Pancreas (tissue), 10 donors: ENCODE measurements around the gene UCN3. TPM values are rescaled to one million over a fixed set of nuclear protein-coding genes. Genes with fewer than 3 reads are reported as not detected.

Experiments
- ATAC-seq, 4 donors: fragments of 200-7000 bp; cut with Tn5 transposase; one replicate each; pipeline versions ENCODE4 v1.8.0 to v1.9.1; 2020; ENCODE audit warnings: mild to moderate bottlenecking in 4 of 4, moderate library complexity in 4 of 4
- DNase-seq, 6 donors: peaks; one replicate each; pipeline ENCODE4 v3.0.0-alpha.2; 2020
- FAIRE-seq: peaks from 2 replicates; lab custom pipeline; 2012; peaks lifted over from hg19 to GRCh38; lab: Jason Lieb, UNC
- H3K27ac ChIP-seq, 4 donors: fragments of 200-600 bp; sonication (generic); 1 replicate in 3 of 4; 2 replicates in 1 of 4; pipeline versions ENCODE4 v1.5.0 to v1.8.0; 2020
- H3K27me3 ChIP-seq, 4 donors: fragments of 200-600 bp; one replicate each; pipeline ENCODE4 v1.8.0; 2021
- H3K36me3 ChIP-seq, 3 donors: fragments of 200-600 bp; sonication (generic) in 1 of 3; one replicate each; pipeline versions ENCODE4 v1.5.0 to v1.8.0; 2020 to 2021
- H3K4me1 ChIP-seq, 3 donors: fragments of 200-600 bp; one replicate each; pipeline ENCODE4 v1.8.0; 2021
- H3K4me3 ChIP-seq, 4 donors: fragments of 200-600 bp; sonication (generic) in 2 of 4; one replicate each; pipeline versions ENCODE4 v1.5.0 to v1.8.0; 2020 to 2021
- H3K9me3 ChIP-seq, 4 donors: fragments of 200-600 bp; one replicate each; pipeline ENCODE4 v1.8.0; 2021
- WGBS, 2 donors: extraction: QIAGEN DNeasy Blood & Tissue Kit; methylation state at CpG; one replicate each; pipeline ENCODE4 v1.1.7; 2013; 5-methylcytosine and 5-hydroxymethylcytosine counted together
- intact Hi-C, 3 donors: fragments of 100-400 bp; cut with DNase I; formaldehyde crosslinking; loops; one replicate each; pipeline versions ENCODE4 v1.11.1 to v1.14.2; 2022
- polyA plus RNA-seq, 2 donors: library from polyadenylated mRNA; stranded (reverse); fragments of 200-250 nt; gene quantifications; one replicate each; pipeline ENCODE4 v1.2.3, GENCODE V29; 2013
- total RNA-seq, 6 donors: library from RNA; stranded (reverse); fragmentation: NEBNext Ultra II Directional in 4 of 6; extraction: Animal tissue kit (Norgen Biotek cat#: 25700) in 4 of 6; gene quantifications; one replicate each; pipeline versions ENCODE4 v1.2.1 to v1.2.4, GENCODE V29; 2021 to 2023
- TF ChIP-seq, protein P1 (sequence below), 4 donors: fragments of 200-600 bp; sonication (generic) in 3 of 4; IDR thresholded peaks; one replicate each; pipeline versions ENCODE4 v1.5.0 to v1.8.0; 2021; ENCODE audit warnings: antibody characterized with exemption in 4 of 4
- donor health status: healthy with polysubstance abuse.
- donor health status: DM: no; HTN: no; CAD: no; lungs with moderate emphysema.
- donor health status: DM: no; HTN: no; CAD: no.
- donor health status: control.
- donor health status: control.
- donor health status: Bipolar disorder and iron deficiency.
- donor health status: DM: yes; HTN: yes; CAD: no.
- donor health status: DM: no; HTN: no; CAD: no.
- donor health status: DM: no; HTN: no; CAD: no.
- donor health status: DM: yes; HTN: yes; CAD: no.

The UCN3 gene
- total and polyA plus RNA-seq, 8 donors: 0.66 to 45.7 (median 2.5) TPM

DNA sequence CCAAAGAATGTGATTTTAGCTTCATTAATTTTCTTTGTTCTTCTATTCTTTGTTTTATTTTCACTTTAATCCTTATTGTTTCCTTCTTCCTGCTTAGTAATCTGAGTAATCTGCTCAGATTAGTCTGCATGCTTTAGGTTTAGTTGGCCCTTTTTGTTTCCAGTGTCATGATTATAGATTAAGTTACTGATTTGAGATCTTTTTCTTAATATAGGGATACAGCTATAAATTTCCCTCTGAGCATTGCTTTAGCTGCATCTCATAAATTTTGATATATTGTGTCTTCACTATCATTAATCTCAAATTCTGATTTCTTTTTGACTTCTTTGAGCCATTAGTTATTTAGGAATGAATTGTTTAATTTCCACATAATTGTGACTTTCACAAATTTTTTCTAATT, 53.8 kb downstream of the UCN3 start:
- H3K9me3 ChIP-seq: no peaks in the 10 kb centered on the region
- no peak overlapping the region for H3K27ac ChIP-seq
- H3K4me1 ChIP-seq: peaks cover 0 to 7% (median 5%) of the 10 kb centered on the region in 3 donors
- no peaks in the 10 kb centered on the region for H3K27me3 ChIP-seq
- DNase-seq (no peak), FAIRE-seq (no peak), ATAC-seq (no peak)
- no peaks in the 10 kb centered on the region for H3K36me3 ChIP-seq
- intact Hi-C loops: no loop called here
- H3K4me3 ChIP-seq: no peak overlapping the region
- TF ChIP-seq, protein P1, sequence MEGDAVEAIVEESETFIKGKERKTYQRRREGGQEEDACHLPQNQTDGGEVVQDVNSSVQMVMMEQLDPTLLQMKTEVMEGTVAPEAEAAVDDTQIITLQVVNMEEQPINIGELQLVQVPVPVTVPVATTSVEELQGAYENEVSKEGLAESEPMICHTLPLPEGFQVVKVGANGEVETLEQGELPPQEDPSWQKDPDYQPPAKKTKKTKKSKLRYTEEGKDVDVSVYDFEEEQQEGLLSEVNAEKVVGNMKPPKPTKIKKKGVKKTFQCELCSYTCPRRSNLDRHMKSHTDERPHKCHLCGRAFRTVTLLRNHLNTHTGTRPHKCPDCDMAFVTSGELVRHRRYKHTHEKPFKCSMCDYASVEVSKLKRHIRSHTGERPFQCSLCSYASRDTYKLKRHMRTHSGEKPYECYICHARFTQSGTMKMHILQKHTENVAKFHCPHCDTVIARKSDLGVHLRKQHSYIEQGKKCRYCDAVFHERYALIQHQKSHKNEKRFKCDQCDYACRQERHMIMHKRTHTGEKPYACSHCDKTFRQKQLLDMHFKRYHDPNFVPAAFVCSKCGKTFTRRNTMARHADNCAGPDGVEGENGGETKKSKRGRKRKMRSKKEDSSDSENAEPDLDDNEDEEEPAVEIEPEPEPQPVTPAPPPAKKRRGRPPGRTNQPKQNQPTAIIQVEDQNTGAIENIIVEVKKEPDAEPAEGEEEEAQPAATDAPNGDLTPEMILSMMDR (IDR thresholded peaks at IDR 0.05): no peak

DNA sequence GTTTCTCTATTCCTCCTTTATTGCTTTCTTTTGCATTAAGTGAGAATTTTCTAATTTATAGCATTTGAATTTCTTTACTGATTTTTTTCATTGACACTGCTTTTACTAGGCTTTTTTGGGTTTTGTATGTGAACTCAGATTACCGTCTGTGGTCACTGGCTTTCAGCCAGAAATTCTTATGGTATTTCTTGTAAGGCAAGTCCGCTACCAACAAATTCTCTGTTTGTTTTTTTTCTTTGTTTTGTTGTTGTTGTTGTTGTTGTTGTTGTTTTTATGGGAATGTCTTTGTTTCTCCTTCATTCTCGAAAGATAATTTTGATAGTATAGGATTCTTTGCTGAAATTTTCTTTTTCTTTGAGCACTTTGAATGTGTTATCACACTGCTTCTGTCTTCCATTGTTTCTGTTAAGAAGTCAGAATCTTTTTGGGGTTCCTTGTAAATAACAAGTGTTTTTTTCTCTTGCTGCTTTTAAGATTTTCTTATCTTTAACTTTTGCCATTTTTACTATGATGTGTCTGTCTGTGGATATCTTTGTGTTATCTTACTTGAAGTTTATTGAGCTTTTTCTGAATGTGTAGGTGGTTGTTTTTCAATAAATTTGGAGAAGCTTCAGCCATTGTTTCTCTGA, 54.8 kb downstream of the UCN3 start:
- Histone ChIP-seq H3K36me3 (no peaks in the 10 kb centered on the region), H3K27me3 (no peaks in the 10 kb centered on the region), H3K27ac (no peak overlapping the region), H3K9me3 (no peaks in the 10 kb centered on the region), H3K4me1 (no peaks in the 10 kb centered on the region), H3K4me3 (no peak overlapping the region)
- FAIRE-seq (no peak), DNase-seq (no peak), ATAC-seq (no peak)
- TF ChIP-seq, protein P1 (IDR thresholded peaks at IDR 0.05): no peak
- intact Hi-C loops: no loop called here
- 94 to 96% methylated on average over 3 of the region's 3 CpGs for WGBS, 2 donors

DNA sequence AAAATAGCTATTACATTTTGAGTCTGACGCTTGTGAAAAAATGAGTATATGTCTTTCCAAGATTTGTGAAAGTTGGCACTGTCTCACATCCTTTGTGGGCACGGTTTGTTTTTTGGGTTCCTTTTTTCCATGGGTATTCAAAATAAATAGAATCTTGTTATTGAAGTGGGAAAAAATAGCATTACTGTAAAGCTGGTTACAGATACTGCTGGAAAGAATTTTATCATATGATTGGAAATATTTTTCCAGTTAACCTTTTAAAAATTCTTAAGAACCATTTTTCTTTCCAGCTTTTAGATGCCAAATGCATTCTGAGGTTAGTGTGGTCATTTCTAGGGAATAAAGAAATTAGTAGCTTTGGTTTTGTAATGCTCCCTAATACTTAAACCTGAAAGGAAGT, 59.0 kb downstream of the UCN3 start:
- WGBS, 2 donors: 41 to 46% methylated on average over 2 of the region's 2 CpGs
- H3K36me3 ChIP-seq: no peaks in the 10 kb centered on the region
- no peak overlapping the region for H3K27ac ChIP-seq
- FAIRE-seq (no peak), DNase-seq (no peak), ATAC-seq (no peak)
- H3K9me3 ChIP-seq: no peaks in the 10 kb centered on the region
- TF ChIP-seq, protein P1 (IDR thresholded peaks at IDR 0.05): no peak
- H3K27me3 ChIP-seq: no peaks in the 10 kb centered on the region
- no peaks in the 10 kb centered on the region for H3K4me1 ChIP-seq
- no peak overlapping the region for H3K4me3 ChIP-seq
- intact Hi-C loops: no loop called here

Other genes with a start within 250 kb of the UCN3 start
- not detected for gene AKR1C8, start 179.8 kb upstream of the UCN3 start, total RNA-seq
- gene AKR1C8, start 179.8 kb upstream of the UCN3 start, polyA plus RNA-seq: not detected
- gene AKR1C4, start 168.1 kb upstream of the UCN3 start, total RNA-seq: under 1 TPM in 3 of 6 donors, not detected in 3; 0.14 to 0.28 (median 0.25) TPM
- under 1 TPM in 1 of 2 donors, not detected in 1; 0.07 TPM for gene AKR1C4, start 168.1 kb upstream of the UCN3 start, polyA plus RNA-seq
- gene TUBAL3, start 39.9 kb downstream of the UCN3 start, total RNA-seq: under 1 TPM in 1 of 6 donors, not detected in 5; 0.09 TPM
- under 1 TPM; 0.08 to 0.14 TPM for gene TUBAL3, start 39.9 kb downstream of the UCN3 start, polyA plus RNA-seq
- 10 to 100 TPM; 26.9 to 68.0 (median 43.6) TPM for gene NET1, start 47.6 kb downstream of the UCN3 start, total RNA-seq
- gene NET1, start 47.6 kb downstream of the UCN3 start, polyA plus RNA-seq: 10 to 100 TPM; 13.0 to 19.7 TPM
- gene CALML5, start 134.6 kb downstream of the UCN3 start, total RNA-seq: not detected
- not detected for gene CALML5, start 134.6 kb downstream of the UCN3 start, polyA plus RNA-seq
- gene CALML3, start 160.0 kb downstream of the UCN3 start, total RNA-seq: not detected
- gene CALML3, start 160.0 kb downstream of the UCN3 start, polyA plus RNA-seq: under 1 TPM; 0.05 to 0.08 TPM